H1 (cell line): ENCODE measurements around the gene AMOTL2.

Experiments
- CBX8 ChIP-seq: fragments of 300-800, 300-1000 bp; sonication (generic); IDR thresholded peaks from 2 replicates; pipeline ENCODE4 v1.7.1; 2016; ENCODE audit warnings: low read depth, low read length, borderline replicate concordance
- CTCF ChIP-seq, 3 experiments: IDR thresholded peaks; 1 replicate in 2 of 3; 2 replicates in 1 of 3; pipeline versions ENCODE4 v1.5.1 to v1.6.1; 2011; ENCODE audit warnings: low read length in 3 of 3, mild to moderate bottlenecking in 3 of 3, inconsistent platforms in 2 of 3, low read depth in 1 of 3, moderate library complexity in 1 of 3; ENCODE audit not compliant: insufficient read depth in 1 of 3; ENCODE audit errors: control extremely low read depth in 1 of 3
- JUND ChIP-seq: IDR thresholded peaks from 2 replicates; pipeline ENCODE4 v1.6.1; 2011; ENCODE audit warnings: mild to moderate bottlenecking, improper control_type of control experiment, low read length
- NANOG ChIP-seq: IDR thresholded peaks from 2 replicates; pipeline ENCODE4 v1.6.1; 2011; ENCODE audit warnings: low read length, low read depth, mild to moderate bottlenecking, inconsistent platforms; ENCODE audit not compliant: insufficient read depth, poor library complexity, severe bottlenecking
- RNF2 ChIP-seq: fragments of 200-900, 300-1000 bp; sonication (generic); IDR thresholded peaks from 2 replicates; pipeline ENCODE4 v1.7.1; 2016; ENCODE audit warnings: borderline replicate concordance, low read depth, mild to moderate bottlenecking, antibody characterized with exemption, low read length; ENCODE audit not compliant: poor library complexity, severe bottlenecking; ENCODE audit errors: missing control alignments
- ZNF274 ChIP-seq: IDR thresholded peaks from 2 replicates; pipeline ENCODE4 v1.7.0; 2012; ENCODE audit warnings: low read length, borderline replicate concordance; ENCODE audit errors: extremely low read depth

- TF ChIP-seq JUND, result no peak
- no peak for TF ChIP-seq RNF2
- no peak for TF ChIP-seq CTCF (IDR thresholded peaks at IDR 0.05; ENCODE audit: control extremely low read depth in 1 of 3, insufficient read depth in 1 of 3, low read depth in 1 of 3, low read length in 3 of 3)
- TF ChIP-seq NANOG, result no peak
- no peak for TF ChIP-seq CBX8
- TF ChIP-seq ZNF274, result no peak
Observed at GRCh38 chr3:134311693-134312071, 62.6 kb downstream of the AMOTL2 start.
